Fibroblast of skin of right quadriceps (primary cell): ENCODE measurements around the gene XPNPEP2.
A peak's percentile ranks its signal among the peaks of the same experiment; 100 is the strongest.

Experiments used
- DNase-seq: peaks from one replicate; pipeline ENCODE4 v3.0.0-alpha.2; 2013

The XPNPEP2 gene

GRCh38 chrX:129802863-129803262 is 64.1 kb downstream of the XPNPEP2 start:
- DNase-seq: no peak

- no peak for DNase-seq
Observed at GRCh38 chrX:129804806-129805205, 66.0 kb downstream of the XPNPEP2 start.

- DNase-seq: no peak
Observed at GRCh38 chrX:129808158-129808828, 69.5 kb downstream of the XPNPEP2 start.

DNA sequence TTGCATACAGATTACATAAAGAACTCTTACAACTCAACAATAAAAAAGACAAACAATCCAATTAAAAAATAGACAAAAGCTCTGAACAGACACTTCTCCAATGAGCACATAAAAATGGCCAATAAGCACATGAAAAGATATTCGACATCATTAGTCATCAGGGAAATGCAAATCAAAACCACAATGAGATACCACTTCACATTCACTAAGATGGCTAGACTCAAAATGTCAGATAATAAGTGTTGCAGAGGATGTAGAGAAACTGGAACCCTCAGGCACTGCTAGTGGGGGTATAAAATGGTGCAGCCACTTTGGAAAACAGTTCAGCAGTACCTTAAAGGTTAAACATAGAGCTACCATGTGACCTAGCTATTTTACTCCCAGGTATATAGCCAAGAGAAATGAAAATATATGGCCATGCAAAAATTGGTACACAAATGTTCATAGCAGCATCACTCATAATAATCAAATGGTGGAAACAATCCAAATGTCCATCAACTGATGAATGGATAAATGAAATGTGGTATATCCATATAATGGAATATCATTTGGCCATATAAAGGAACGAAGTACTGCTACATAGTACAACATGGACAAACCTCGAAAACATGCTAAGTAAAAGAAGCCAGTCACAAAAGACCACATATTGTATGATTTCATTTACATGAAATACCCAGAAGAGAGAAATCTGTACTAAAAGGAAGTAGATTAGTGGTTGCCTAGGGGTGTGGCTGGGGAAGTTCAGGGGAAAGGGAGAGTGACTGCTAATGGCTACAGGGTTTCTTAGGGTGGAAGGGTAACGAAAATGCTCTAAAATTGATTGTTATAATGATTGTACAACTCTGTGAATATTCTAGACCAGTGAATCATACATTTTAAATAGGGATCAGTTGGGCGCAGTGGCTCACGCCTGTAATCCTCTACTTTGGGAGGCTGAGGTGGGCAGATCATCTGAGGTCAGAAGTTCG is 70.3 kb downstream of the XPNPEP2 start:
- DNase-seq: peak; percentile 1

DNA sequence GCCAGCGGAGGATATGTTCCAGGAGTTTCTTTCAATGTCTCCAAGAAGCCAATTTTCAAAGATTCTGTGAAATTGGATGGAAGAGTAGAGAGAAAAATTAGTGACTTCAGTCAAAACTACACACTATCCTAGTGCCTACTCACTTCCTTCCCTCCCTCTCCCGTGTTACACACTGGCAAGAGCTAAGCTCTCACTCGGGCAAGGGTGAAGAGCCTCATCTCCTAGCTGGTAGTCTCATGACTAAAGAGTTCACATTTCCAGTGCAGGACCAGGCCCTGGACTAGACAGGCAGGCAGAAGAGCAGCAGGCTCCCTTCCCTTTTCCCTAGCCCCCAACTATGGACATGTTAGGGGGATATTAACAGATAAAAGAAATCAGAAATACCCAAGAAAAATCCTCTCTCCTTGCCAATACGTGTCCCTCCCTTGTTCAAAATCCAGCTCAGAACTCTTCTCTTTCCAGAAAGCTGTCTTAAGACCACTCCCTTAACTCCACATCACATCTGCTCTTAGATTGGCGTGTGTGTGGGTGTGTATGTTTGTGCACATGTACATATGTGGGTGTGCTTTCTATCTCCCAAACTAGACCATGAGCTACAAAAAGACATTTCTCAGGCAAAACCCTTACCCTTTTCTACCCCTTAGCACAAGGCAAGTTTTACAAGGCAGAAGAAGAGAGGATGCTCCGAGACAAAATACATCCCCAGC is 75.0 kb downstream of the XPNPEP2 start:
- DNase-seq: no peak

DNA sequence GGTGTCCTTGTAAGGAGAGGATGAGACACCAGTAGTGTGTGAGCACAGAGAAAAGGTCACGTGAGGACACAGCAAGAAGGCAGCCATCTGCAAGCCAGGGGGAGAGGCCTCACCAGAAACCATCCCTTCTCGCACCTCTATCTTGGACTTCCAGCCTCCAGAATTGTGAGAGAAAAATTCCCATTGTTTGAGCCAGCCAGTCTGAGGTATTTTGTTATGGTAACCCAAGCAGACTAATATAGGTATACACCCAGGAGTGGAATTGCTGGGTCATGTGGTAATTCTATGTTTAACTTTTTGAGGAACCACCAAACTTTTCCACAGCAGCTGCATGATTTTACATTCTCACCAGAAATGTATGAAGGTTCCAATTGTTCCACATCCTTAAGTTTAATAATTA is 79.3 kb downstream of the XPNPEP2 start:
- DNase-seq: no peak
